ENCODE measurements around the gene ZNF584.
"Not testable (repeated sequence)": the region's sequence is repeated elsewhere in the genome, so short reads cannot be mapped to it uniquely, and the experiment has no call there.

DNA sequence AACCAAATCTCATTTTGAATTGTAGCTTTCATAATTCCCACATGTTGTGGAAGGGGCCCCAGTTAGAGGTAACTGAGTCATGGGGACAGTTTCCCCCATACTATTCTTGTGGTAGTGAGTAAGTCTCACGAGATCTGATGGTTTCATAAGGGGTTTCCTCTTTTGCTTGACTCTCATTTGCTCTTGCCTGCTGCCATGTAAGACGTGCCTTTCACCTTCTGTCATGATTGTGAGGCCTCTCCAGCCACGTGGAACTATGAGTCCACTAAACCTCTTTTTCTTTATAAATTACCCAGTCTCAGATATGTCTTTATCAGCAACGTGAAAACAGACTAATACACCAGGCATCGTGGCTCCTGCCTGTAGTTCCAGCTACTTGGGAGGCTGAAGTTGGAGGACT is 41.5 kb downstream of the ZNF584 start:
- TF ChIP-seq EZH2phosphoT487 (IDR thresholded peaks at IDR 0.05; ENCODE audit: borderline replicate concordance, low read depth, low read length) = not testable (repeated sequence)
- TF ChIP-seq, protein P1, sequence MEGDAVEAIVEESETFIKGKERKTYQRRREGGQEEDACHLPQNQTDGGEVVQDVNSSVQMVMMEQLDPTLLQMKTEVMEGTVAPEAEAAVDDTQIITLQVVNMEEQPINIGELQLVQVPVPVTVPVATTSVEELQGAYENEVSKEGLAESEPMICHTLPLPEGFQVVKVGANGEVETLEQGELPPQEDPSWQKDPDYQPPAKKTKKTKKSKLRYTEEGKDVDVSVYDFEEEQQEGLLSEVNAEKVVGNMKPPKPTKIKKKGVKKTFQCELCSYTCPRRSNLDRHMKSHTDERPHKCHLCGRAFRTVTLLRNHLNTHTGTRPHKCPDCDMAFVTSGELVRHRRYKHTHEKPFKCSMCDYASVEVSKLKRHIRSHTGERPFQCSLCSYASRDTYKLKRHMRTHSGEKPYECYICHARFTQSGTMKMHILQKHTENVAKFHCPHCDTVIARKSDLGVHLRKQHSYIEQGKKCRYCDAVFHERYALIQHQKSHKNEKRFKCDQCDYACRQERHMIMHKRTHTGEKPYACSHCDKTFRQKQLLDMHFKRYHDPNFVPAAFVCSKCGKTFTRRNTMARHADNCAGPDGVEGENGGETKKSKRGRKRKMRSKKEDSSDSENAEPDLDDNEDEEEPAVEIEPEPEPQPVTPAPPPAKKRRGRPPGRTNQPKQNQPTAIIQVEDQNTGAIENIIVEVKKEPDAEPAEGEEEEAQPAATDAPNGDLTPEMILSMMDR (conservative IDR thresholded peaks at IDR 0.05; ENCODE audit: low read length) = not testable (repeated sequence)

All from OCI-LY7 (cell line).